NCI-H2227 (cell line): Measurements from ENCODE around the gene DAB1.
A peak's percentile ranks its signal among the peaks of the same experiment; 100 is the strongest.

Experiments used
- DNase-seq: peaks from one replicate; lab custom pipeline; 2025; ENCODE audit not compliant: unreplicated experiment; lab: John Stamatoyannopoulos, UW

The DAB1 gene

GRCh38 chr1:57278558-57278957 is 145.3 kb downstream of the DAB1 start:
- no peak for DNase-seq

DNA sequence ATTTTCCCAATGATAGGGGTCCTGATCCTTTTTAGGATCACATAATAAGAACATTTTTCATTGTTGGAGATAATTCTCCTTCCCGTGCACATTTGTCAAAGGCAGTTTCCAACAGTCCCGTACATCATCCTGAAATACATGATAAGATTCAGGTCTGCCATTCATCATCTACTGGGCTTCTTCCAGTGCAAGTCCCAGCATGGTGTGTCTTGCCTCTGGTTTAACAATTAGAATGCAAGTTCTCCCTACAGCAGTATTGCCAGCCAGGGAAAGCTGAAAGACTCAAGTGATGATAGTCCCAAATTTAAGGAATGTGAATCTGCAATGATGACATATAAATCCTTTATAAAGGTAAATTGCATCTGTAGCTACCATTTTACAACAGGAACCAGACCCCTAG is 146.2 kb downstream of the DAB1 start:
- DNase-seq = no peak

DNA sequence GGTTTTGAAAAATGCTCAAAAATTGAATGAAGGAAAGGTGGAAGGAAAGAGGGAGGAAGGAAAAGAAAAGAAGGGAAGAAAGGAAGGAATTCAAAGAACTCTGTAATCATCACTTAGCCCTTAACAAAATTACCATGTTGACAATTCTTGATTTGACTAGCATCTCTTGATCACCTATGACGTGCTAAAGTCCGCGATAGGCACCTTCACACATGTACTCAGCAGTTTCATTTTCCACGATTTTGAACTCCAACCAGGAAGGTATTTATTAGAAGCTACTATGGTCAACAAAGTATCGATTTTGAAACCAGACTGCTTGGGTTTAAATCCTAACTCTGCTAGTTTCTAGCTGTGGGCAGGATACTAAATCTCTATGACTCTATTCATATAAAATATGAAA is 146.9 kb downstream of the DAB1 start:
- no peak for DNase-seq

DNA sequence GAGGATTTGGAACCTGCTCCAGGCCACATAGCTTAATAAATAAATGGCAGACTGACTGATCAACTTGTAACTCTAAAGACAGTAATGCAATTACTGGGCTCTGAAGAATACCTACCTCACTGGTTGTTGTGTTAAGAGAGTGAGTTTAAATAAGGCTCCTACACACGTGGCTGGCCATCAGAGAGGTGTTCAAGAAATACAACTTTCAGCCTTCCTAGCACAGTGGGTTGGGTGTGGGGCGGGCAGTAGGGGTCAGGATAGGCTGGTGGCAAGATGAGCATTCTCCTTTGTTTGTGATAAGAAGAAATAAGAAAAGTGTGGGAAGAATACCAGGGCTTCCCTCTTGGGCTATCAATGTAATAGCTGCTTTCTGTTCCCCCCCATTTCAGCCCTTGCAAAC is 151.3 kb downstream of the DAB1 start:
- DNase-seq = no peak

- DNase-seq = no peak
These were observed 151.7 kb downstream of the DAB1 start for GRCh38 chr1:57272150-57272549.

DNA sequence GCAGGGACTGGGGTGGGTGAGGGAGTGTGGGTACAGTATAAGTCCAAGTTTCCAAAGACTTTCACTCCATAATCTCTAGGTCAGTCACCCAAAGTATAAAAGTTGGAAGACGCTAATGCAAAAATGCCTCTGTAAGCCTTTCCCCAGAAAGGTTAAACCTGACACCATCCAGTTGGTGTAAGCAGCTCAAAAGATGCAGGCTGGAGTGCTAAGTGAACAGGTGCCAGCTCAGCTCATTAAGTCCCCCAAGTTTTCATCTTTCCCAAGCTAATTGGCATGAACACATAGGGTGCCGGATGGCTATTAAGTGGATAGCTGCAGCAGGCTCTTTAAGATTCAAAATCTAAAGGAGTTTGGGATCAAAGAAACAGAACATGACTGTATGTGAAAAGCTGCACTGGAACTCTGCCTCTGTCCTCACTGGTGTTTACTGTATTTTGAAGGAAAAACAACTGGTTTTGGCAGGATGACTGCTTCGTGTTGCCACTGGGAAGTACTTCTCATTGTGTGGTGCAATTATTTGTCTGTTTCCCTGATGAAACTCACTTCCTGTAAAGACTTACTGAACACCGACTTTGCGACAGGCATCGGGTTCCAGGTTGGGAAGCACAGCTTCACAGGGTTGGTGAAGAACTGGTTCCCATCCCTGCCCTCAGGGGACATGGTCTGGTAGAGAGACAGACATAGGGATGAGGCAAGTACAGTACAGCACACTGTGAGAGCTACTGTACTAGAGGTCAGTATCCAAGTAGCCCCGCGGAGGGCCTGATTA is 152.7 kb downstream of the DAB1 start:
- DNase-seq = no peak

DNA sequence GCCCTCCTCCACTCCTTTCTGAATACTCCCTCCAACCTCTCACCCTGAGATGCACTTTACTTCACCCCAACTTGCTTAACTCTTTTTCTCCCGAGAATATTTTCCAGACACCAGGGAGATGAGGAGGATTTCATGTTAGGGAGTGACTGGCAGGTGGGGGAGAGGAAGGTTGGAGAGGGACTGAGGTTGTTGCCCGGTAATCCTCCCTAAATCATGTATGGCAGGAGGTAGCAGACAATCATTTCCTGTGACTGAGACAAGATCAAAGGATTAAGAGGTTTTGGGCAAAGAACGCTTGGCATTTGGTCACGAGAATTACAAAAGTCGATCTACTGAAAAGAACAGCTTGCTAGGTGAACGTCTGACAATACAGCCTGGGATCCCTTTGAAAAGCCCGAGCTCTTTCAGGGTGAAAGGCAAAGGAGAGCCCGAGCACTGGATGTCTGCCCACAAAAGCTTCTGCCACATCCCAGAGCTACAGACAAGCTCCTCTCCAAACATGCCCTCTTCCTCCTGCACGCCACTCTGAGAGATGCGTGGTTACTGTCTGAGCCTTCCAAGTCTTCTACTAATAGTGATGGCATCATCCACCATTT is 154.1 kb downstream of the DAB1 start:
- no peak for DNase-seq

DNA sequence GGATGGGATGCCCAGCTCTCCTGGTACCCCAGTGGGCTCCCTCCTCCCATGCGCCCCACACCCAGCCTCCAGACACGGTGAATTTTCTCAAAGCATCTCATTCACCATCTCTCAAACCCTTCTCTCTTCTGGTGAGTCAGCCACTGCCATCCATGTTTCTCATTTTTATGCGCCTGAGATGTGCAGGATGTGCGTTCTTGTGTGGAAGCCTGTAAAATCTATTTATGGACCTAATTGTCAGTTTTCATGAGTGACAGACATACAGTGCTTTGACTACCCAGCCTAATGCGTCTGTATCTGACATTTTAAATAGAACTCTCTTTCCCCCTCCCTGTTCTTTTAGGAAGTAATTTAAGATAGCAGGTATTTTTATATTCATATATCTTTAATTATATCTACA is 158.8 kb downstream of the DAB1 start:
- no peak for DNase-seq

DNA sequence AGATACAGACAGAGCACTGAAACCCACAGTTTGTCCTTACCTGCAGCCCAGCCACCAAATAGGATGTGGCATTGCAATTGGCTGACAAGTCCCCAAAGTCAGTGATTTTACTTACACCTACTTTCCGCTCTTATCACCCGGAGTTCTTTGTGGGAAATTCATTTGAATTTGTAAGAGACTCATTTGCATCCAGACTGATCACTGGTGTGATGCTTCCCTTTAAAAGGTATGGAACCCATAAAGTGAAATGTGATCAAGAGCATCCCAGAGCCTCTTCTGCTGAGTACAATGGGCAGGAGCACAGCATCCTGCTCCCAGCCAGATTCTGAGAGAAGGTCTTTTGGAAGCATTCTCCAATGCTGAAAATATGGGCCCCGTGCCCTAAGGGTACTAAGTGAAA is 161.4 kb downstream of the DAB1 start:
- DNase-seq = no peak

DNA sequence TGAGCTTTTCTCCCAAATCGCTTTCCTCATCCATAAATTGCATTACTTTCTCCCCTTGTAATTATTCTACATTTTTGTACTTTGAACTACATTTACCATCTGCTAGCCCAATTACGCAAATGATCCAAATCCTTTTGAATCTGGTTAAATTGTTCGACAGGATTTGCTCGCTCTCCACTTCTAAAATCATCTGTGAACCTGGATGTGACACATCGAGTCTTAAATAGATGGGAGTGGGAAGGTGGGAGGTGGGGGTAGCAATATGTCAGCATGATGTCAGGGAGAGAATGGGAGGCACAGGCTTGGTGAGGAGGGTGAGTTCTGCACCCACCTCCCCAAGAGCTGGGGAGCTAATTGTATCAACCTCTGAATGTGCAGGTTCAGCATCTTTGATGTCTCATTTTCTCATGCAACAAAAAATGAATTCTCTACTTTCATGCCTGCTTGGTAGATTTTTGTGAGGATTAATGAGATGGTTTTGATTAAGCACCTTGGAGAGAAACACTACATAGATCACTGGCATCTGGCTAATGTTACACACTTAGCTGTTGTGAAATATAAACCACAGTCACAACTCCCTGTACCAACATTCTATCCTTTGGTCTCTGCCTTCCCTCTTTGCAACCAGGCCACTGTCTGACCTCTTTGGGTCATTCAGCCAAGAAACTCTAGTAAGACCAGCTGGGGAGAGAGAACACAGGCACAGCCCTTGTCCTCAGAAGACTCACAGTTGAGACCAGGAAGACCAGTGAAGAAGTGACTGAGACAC is 165.1 kb downstream of the DAB1 start:
- DNase-seq = no peak

GRCh38 chr1:57255945-57256344 is 167.9 kb downstream of the DAB1 start:
- no peak for DNase-seq

DNA sequence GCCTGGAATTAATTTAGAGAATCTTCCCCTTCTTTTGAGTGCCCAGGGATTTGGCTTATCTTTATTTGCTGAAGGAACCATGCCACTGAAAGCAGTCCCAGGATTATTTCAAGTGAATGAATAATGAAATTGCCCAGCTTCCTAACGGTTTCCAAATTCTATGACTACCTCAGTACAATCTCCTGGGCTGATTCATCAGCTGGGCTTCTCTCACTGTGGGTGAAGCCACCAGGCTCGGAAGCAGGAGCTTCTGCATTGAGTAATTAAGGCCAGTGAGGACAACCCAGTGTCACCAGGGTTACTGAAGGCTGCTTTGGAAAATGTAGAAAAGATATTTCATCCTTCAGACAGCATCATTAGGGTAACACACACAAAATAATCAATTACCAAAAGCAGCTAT is 169.8 kb downstream of the DAB1 start:
- DNase-seq = no peak

- DNase-seq = no peak
These were observed 171.1 kb downstream of the DAB1 start for GRCh38 chr1:57252597-57253294.

- DNase-seq = no peak
These were observed 173.8 kb downstream of the DAB1 start for GRCh38 chr1:57250021-57250420.

DNA sequence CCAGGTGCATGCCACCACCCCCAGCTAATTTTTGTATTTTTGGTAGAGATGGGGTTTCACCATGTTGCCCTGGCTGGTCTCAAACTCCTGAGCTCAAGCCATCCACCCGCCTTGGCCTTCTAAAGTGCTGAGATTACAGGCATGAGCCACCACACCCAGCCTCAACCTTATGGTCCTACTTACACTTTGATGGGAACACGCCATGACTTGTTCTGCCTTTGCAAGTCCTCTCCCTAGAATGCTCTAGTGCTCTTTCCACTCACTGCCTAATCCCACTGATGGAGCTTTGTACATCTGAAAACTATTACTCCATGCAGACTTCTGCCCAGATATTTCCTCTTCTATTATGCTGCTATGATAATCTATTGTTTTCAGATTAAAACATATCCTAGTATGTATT is 174.3 kb downstream of the DAB1 start:
- no peak for DNase-seq

GRCh38 chr1:57248830-57249229 is 175.0 kb downstream of the DAB1 start:
- DNase-seq = peak; percentile 44

DNA sequence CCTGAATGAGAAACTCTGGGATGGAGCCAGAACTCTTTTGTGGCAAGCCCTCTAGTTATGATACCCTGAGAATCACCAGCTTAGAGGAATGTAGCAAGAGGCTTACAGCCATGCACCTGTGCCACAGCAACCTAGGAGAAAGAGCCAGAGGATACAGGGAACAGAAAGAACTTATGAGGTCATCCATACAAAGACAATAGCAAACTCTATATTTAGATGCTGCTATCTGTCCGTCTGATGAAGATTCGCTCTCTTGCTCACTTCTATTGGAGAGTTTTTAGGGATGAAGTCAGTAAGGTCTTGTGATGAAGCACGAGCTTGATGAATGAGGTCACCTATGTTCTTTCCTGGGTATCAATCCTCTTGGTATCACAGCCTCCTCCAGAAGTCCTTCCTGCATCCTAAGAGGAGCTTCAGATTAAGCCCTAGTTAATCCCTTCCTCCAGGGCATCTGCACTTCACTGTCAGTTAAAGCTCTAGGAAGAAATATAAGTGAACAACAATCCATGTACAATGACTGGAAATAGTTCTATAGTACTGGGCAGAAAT is 185.6 kb downstream of the DAB1 start:
- no peak for DNase-seq

DNA sequence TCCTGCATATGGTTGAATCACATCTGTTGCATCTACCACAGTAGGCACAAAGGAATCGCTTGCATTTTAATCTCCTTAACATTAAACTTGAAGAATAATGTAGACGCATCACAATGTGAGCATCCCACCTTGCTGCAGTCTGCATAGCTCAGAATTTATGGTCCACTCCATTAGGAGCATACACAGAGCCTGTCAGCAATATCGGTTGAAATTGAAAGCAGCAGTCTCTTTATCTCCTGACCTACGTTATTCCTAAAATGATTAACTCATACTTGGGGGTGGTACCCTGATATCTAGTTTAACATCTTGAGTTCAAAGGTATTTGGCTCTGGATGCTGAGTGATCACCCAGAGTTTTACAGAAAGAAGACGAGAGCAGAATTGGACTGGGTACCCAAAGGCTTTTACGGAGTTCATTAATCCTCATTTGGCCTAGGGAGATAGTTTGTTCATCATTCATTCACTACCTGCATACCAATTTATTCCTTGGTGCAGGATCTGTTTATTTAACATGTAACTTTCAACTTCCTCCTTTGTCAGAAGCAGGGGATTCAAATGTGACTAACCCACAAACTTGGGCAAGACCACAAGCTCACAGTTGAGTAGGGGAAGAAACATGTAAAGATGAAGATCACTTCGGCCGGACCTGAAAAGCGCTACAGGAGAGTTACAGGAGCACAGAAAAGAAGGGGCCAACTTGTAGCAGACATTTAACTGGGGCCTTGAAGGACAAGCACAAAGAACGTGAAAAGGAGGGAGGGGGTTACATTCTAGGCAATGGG is 187.9 kb downstream of the DAB1 start:
- DNase-seq = no peak

DNA sequence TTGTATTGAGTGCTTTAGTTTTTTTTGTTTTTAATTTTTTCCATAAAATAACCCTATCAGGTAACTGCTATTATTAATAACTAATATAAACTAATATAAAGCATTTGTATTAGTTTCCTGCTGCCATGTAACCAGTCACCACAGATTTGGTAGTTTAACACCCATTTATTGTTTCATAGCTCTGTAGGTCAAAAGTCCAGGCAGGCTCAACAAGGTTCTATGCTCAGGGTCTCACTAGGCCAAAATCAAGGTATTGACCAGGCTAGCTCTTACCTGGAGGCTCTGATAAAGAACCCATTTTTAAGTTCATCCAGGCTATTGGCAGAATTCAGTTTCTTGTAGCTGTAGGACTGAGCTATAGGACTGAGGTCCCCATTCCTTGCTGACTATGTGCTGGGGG is 189.4 kb downstream of the DAB1 start:
- no peak for DNase-seq

GRCh38 chr1:57232500-57232899 is 191.4 kb downstream of the DAB1 start:
- DNase-seq = no peak

DNA sequence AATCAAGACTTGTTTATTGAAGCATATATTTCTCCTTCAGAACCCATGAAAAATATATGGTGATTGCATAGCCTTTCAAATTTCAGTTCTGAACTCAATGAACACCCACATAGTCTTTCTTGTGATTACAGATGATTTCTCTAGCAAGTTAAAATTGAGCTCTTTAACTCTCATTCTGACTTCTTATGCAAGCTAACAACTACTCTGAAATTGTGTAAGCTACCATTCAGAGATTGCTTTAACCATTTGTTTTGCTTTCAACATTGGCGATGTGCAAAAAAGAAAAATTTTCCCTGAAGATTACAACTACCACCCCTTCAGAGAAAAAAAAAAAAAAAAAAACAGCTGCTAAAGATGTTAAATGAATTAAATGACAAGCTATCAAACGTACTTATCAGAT is 193.9 kb downstream of the DAB1 start:
- no peak for DNase-seq
